ENCODE measurements around the gene NXT2. TPM values are rescaled to one million over a fixed set of nuclear protein-coding genes. Genes with fewer than 3 reads are reported as not detected.
A peak's percentile ranks its signal among the peaks of the same experiment; 100 is the strongest.

NXT2 gene
- total RNA-seq: 1 to 10 TPM; 7.4 to 8.4 TPM

DNA sequence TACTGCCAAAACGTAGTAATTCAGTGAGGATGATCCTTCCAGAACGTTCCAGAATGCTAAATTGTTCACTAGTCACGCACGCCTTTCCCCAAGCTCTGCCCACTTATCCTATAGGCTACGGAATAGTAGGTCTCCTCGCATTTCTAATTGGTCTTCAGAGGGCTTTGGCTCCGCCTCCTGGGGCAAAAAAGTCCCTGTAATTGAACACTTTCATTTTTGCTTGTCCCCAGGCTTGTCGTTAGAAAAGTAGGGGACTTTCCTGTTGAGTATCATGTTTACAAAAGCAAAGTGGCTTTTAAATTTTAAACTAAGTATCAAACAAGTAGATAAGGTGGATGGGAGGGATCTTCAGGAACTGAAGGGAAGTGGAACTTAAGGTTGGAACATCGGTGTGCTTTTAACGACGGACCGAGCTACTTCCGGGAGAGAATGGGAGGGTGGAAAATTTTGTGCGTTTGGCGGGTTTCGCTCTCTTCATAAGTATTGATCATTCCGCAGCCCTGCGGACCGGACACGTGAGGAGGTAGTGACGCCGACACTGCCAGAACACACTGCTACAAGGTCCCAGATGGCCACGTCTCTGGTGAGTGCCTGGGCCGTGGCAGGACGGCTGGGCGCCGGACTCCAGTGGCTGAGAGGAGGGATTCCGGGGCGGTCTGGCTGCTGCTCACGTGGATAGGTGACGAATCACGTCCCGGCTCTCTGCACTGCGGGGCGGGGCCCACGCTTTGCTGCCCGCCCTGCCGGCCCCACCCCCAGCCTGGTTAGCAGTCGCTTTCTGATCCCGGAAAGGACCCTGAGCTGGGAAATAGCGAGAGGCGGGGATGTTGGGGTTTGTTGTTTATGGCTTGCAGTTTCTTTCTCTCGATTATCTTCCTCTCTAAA, at the start of gene NXT2:
NXT2 (plus strand) TSS at position 406 of the 885 bp plus-strand sequence; CDS start at position 569, 163 bp downstream.
- H3K9ac ChIP-seq (ENCODE audit: low read depth in 2 of 2, low read length in 2 of 2): peak within 1 kb of the TSS; percentile 56 to 65
- intact Hi-C loops (cut with DNase I): no loop called here

DNA sequence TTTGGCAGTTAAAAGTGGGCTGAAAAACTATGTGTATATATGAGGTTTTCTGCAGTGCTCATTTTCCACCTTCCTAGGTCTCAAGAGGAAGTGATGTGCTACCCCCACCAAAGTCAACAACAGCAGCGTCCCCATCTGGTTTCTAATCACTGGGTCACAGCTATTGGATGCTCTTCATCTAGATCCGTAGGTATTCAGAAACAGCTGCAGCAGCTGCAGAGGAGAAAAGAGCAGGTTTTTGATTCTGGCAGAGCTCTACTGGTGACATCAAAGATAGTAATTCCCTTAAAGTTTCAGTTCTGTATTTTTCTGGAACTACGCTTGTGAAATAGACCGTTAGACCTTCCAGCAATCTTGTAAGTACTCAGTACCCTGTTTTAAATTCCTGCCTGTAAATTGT, 49.0 kb upstream of the NXT2 start:
- Histone ChIP-seq H3K9me3 (no peaks in the 10 kb centered on the region), H3K4me1 (no peaks in the 10 kb centered on the region), H3K9ac (ENCODE audit: low read depth in 2 of 2, low read length in 2 of 2) (no peak overlapping the region), H3K4me3 (no peak overlapping the region), H3K27me3 (no peaks in the 10 kb centered on the region), H3K27ac (no peak overlapping the region), H3K36me3 (no peaks in the 10 kb centered on the region)
- intact Hi-C loops (cut with DNase I): loop anchor here (10.0 kb wide), 1 partner anchor 397 kb away; no protein-coding TSS in a partner anchor
- TF ChIP-seq, protein P1, sequence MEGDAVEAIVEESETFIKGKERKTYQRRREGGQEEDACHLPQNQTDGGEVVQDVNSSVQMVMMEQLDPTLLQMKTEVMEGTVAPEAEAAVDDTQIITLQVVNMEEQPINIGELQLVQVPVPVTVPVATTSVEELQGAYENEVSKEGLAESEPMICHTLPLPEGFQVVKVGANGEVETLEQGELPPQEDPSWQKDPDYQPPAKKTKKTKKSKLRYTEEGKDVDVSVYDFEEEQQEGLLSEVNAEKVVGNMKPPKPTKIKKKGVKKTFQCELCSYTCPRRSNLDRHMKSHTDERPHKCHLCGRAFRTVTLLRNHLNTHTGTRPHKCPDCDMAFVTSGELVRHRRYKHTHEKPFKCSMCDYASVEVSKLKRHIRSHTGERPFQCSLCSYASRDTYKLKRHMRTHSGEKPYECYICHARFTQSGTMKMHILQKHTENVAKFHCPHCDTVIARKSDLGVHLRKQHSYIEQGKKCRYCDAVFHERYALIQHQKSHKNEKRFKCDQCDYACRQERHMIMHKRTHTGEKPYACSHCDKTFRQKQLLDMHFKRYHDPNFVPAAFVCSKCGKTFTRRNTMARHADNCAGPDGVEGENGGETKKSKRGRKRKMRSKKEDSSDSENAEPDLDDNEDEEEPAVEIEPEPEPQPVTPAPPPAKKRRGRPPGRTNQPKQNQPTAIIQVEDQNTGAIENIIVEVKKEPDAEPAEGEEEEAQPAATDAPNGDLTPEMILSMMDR (IDR thresholded peaks at IDR 0.05): no peak
- no peak for DNase-seq

More for the DNA sequence above, at the start of gene NXT2:
- peak; percentile 88 for DNase-seq
- Histone ChIP-seq H3K4me1 (no peaks in the 10 kb centered on the region), H3K4me3 (peak within 1 kb of the TSS; percentile 34), H3K9me3 (no peaks in the 10 kb centered on the region), H3K36me3 (no peaks in the 10 kb centered on the region), H3K27ac (peak within 1 kb of the TSS; percentile 77), H3K27me3 (no peaks in the 10 kb centered on the region)
- TF ChIP-seq, protein P1 (IDR thresholded peaks at IDR 0.05): no peak

DNA sequence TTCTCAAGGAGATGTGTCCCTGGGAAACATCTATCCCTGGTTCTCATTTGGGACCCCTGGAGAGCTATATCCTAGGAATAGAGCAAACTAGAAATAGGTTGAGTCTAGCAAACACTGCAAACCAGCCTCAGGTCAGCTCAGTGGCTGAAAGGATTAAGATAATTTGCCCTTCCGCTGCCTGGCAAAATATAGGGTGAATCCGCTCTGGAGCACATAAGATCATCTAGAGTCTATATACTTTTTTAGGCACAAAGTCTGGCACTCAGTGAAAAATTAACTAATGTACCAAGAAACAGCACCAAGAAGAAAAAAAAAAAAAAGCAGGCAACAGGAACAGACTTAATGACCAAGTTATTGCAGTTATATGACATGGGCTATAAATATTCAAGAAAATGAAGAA, 47.5 kb upstream of the NXT2 start:
- H3K4me1 ChIP-seq: no peaks in the 10 kb centered on the region
- H3K27ac ChIP-seq: no peak overlapping the region
- H3K9me3 ChIP-seq: no peaks in the 10 kb centered on the region
- intact Hi-C loops (cut with DNase I): loop anchor here (10.0 kb wide), 1 partner anchor 396 kb away; no protein-coding TSS in a partner anchor
- H3K27me3 ChIP-seq: no peaks in the 10 kb centered on the region
- H3K4me3 ChIP-seq: no peak overlapping the region
- no peak overlapping the region for H3K9ac ChIP-seq (ENCODE audit: low read depth in 2 of 2, low read length in 2 of 2)
- DNase-seq: no peak
- H3K36me3 ChIP-seq: no peaks in the 10 kb centered on the region
- TF ChIP-seq, protein P1 (IDR thresholded peaks at IDR 0.05): no peak

DNA sequence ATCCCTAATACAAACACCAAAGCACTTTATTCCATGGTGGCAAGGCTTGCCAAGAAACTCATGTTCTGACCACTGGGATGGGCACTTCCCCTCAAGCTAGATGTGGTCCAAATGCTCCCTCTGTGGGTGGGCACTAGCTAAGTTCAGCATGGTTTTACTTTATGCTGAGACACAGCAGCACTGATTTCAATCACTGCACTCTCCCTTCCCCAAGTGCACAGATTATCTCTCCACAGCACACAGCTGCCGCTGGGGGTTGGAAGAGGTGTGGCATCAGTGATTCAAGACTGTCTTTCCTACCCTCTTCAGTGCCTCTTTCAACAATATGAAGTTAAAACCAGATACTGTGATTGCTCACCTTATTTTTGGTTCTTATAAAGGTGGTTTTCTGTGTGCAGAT, 38.2 kb upstream of the NXT2 start:
- Histone ChIP-seq H3K9ac (ENCODE audit: low read depth in 2 of 2, low read length in 2 of 2) (no peak overlapping the region), H3K4me1 (no peaks in the 10 kb centered on the region), H3K4me3 (no peak overlapping the region), H3K27ac (no peak overlapping the region), H3K36me3 (no peaks in the 10 kb centered on the region), H3K27me3 (peaks cover 7% of the 10 kb centered on the region), H3K9me3 (no peaks in the 10 kb centered on the region)
- intact Hi-C loops (cut with DNase I): no loop called here
- TF ChIP-seq, protein P1 (IDR thresholded peaks at IDR 0.05): no peak
- DNase-seq: no peak

GRCh38 chrX:109501176-109501575, 35.5 kb upstream of the NXT2 start:
- intact Hi-C loops (cut with DNase I): no loop called here
- DNase-seq: no peak

More at GRCh38 chrX:109501176-109501575, 35.5 kb upstream of the NXT2 start:
- peaks cover 2% of the 10 kb centered on the region for H3K27me3 ChIP-seq
- no peaks in the 10 kb centered on the region for H3K9me3 ChIP-seq
- H3K9ac ChIP-seq (ENCODE audit: low read depth in 2 of 2, low read length in 2 of 2): no peak overlapping the region
- no peaks in the 10 kb centered on the region for H3K4me1 ChIP-seq
- no peak overlapping the region for H3K27ac ChIP-seq
- H3K4me3 ChIP-seq: no peak overlapping the region
- TF ChIP-seq, protein P1 (IDR thresholded peaks at IDR 0.05): no peak
- no peaks in the 10 kb centered on the region for H3K36me3 ChIP-seq

Measured in colonic mucosa (tissue), 4 donors.